Brain pericyte (primary cell): Measurements from ENCODE around the gene RIPPLY2.

Experiments
- DNase-seq: peaks from one replicate; pipeline ENCODE4 v3.0.0-alpha.2; 2012; ENCODE audit warnings: low read depth, low spot score

The RIPPLY2 gene

DNA sequence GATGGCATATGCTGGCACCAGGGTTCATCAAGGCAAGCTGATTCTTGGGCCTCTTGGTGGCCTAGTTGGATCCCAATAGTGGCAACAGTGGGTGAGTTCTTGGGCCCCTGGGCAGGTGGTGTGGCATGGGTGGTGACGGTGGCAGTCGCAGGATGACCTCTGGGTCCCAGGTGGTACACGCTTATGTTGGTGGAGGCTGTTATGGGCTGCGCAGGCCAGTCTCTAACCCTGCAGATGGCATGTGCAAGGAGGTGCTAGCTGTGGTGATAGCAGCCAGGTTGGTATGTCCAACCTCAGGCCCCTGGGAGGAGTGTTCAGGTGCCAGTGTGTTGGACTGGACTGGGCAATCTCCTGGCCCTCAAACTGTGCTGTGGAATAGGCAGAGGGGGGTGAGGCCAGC is 52.5 kb downstream of the RIPPLY2 start:
- DNase-seq = no peak
